Measurements from ENCODE around the gene VNN1. TPM values are rescaled to one million over a fixed set of nuclear protein-coding genes. Genes with fewer than 3 reads are reported as not detected.

Gene VNN1
- total RNA-seq, 1 experiment from 2014 or later: 1.6 TPM

DNA sequence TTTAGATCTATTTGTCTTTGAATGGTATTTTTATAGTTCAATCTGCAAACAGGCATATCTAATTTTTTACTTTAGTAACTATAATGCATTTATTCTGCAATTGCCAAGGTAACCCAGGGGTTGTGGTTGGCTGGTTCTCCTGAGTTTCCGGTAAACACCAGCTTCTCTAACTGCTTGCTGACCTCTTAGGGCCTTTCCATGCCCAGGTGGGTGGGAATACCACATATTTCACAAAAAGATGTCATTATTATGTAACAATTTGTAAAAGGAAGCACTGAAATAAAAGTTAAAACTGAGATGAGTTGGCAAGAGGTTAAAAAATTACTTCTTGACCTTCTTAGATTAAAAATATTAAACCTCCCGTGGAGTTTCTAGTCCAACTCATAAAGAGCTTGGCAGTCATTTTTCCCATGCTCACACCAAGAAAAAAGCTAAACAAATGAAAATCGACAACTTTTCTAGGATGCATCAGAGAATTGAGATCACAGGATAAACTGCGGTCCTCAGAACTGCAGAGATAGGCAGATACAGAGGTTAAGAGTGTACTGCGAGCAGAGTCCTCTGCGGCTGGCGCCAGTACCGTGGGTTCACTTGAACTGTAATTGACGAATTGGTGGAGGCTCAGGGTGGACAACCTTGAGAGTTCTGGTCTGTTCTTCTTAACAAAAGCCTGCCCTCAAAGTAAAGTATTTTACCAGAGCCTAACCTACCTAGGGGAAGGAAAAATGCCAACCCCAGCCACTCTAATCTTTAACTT is 2.2 kb upstream of the VNN1 start:
- no peaks in the 10 kb centered on the region for H3K79me2 ChIP-seq (ENCODE audit: low read depth)
- no TSS peak for BruUV-seq (replicated peaks)
- peaks cover 11% of the 10 kb centered on the region; the same call in 1 of the 2 replicates for H3K4me1 ChIP-seq (replicated peaks; ENCODE audit: insufficient read depth)
- no peaks in the 10 kb centered on the region for H3K9me3 ChIP-seq (ENCODE audit: insufficient read depth, low read depth)
- no peaks in the 10 kb centered on the region for H3K36me3 ChIP-seq (ENCODE audit: low read depth)
- peaks cover 10% of the 10 kb centered on the region; the same call in 1 of the 2 replicates for H3F3A ChIP-seq (ENCODE audit: insufficient read depth, low read depth)
- POLR2A ChIA-PET (ENCODE audit: unreplicated experiment): no interaction called here
- H3K9me2 ChIP-seq (ENCODE audit: insufficient read depth): no peaks in the 10 kb centered on the region
- DNase-seq: no peak
- no peak overlapping the region for H3K27ac ChIP-seq
- intact Hi-C loops (cut with micrococcal nuclease; ENCODE audit: unreplicated experiment): no loop called here
- no peaks in the 10 kb centered on the region for H4K20me1 ChIP-seq (ENCODE audit: insufficient read depth)
- no peak overlapping the region for H2AFZ ChIP-seq
- H3K4me2 ChIP-seq: no peak overlapping the region
- H3K4me3 ChIP-seq: no peak overlapping the region
- no peak for TF ChIP-seq EZH2 (IDR thresholded peaks at IDR 0.05; ENCODE audit: low read depth)
- TF ChIP-seq, protein P1, sequence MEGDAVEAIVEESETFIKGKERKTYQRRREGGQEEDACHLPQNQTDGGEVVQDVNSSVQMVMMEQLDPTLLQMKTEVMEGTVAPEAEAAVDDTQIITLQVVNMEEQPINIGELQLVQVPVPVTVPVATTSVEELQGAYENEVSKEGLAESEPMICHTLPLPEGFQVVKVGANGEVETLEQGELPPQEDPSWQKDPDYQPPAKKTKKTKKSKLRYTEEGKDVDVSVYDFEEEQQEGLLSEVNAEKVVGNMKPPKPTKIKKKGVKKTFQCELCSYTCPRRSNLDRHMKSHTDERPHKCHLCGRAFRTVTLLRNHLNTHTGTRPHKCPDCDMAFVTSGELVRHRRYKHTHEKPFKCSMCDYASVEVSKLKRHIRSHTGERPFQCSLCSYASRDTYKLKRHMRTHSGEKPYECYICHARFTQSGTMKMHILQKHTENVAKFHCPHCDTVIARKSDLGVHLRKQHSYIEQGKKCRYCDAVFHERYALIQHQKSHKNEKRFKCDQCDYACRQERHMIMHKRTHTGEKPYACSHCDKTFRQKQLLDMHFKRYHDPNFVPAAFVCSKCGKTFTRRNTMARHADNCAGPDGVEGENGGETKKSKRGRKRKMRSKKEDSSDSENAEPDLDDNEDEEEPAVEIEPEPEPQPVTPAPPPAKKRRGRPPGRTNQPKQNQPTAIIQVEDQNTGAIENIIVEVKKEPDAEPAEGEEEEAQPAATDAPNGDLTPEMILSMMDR (conservative IDR thresholded peaks at IDR 0.05): no peak
- CTCF ChIA-PET: no interaction called here
- no peaks in the 10 kb centered on the region for H3K27me3 ChIP-seq (ENCODE audit: insufficient read depth, low read depth)

DNA sequence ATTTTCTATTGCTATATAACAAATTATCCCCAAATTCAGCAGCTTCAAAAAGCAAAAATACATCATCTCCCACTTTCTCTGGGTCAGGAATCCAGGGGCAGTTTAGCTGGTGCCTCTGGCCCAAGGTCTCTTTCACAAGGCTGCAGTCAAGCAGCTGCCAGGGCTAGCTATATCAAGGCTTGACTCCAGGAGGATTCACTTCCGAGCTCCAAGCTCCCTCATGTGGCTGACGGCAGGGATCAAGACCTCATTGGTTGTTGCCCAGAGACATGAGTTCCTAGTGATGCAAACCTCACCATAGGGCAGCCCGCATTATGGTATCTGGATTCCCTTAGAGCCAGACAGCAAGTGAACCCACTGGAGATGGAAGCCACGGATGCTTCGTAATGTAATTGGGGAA is 1.3 kb upstream of the VNN1 start:
- intact Hi-C loops (cut with micrococcal nuclease; ENCODE audit: unreplicated experiment): no loop called here
- no peak for TF ChIP-seq EZH2 (IDR thresholded peaks at IDR 0.05; ENCODE audit: low read depth)
- TF ChIP-seq, protein P1 (conservative IDR thresholded peaks at IDR 0.05): 0 out of 2 replicates have a peak, but pooled peaks have one; percentile 20
- Histone ChIP-seq H4K20me1 (ENCODE audit: insufficient read depth) (no peaks in the 10 kb centered on the region), H3K4me1 (replicated peaks; ENCODE audit: insufficient read depth) (peaks cover 11% of the 10 kb centered on the region; the same call in 1 of the 2 replicates), H3K27me3 (ENCODE audit: insufficient read depth, low read depth) (no peaks in the 10 kb centered on the region), H3K79me2 (ENCODE audit: low read depth) (no peaks in the 10 kb centered on the region), H3K9me2 (ENCODE audit: insufficient read depth) (no peaks in the 10 kb centered on the region), H3K4me2 (no peak overlapping the region), H3F3A (ENCODE audit: insufficient read depth, low read depth) (peaks cover 10% of the 10 kb centered on the region; the same call in 1 of the 2 replicates), H3K27ac (no peak overlapping the region), H3K9me3 (ENCODE audit: insufficient read depth, low read depth) (no peaks in the 10 kb centered on the region), H2AFZ (no peak overlapping the region), H3K36me3 (ENCODE audit: low read depth) (no peaks in the 10 kb centered on the region), H3K4me3 (no peak overlapping the region)
- DNase-seq: no peak
- POLR2A ChIA-PET (ENCODE audit: unreplicated experiment): no interaction called here
- BruUV-seq (replicated peaks): no TSS peak
- CTCF ChIA-PET: interaction anchor here (0.6 kb wide), 1 partner anchor 414 kb away, joined by 3 read pairs; no protein-coding TSS in a partner anchor

DNA sequence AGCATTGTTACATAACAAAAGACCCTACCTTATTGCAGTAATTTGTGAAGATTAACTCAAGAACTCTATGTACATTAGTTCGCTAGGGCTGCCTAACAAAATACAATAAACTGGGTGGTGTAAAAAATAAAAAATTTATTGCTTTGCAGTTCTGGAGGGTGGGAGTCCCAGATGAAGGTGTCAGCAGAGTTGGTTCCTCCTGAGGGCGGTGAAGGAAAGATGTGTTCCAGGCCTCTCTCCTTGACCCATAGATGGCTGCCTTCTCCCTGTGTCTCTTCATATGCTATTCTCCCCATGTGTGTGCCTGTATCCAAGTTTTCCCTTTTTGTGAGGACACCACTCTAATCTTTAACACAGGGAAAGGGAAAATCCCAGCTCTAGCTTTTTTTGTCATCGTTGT is 305 bp upstream of the VNN1 start:
- Histone ChIP-seq H3K4me2 (no peak overlapping the region), H2AFZ (no peak overlapping the region; the same call in 1 of the 2 replicates), H3K9me3 (ENCODE audit: insufficient read depth, low read depth) (no peaks in the 10 kb centered on the region), H3F3A (ENCODE audit: insufficient read depth, low read depth) (peaks cover 10% of the 10 kb centered on the region; the same call in 1 of the 2 replicates), H4K20me1 (ENCODE audit: insufficient read depth) (no peaks in the 10 kb centered on the region), H3K79me2 (ENCODE audit: low read depth) (no peaks in the 10 kb centered on the region), H3K36me3 (ENCODE audit: low read depth) (no peaks in the 10 kb centered on the region), H3K27me3 (ENCODE audit: insufficient read depth, low read depth) (no peaks in the 10 kb centered on the region), H3K4me3 (no peak overlapping the region), H3K4me1 (replicated peaks; ENCODE audit: insufficient read depth) (peaks cover 11% of the 10 kb centered on the region; the same call in 1 of the 2 replicates), H3K27ac (no peak overlapping the region), H3K9me2 (ENCODE audit: insufficient read depth) (no peaks in the 10 kb centered on the region)
- intact Hi-C loops (cut with micrococcal nuclease; ENCODE audit: unreplicated experiment): no loop called here
- no TSS peak for BruUV-seq (replicated peaks)
- DNase-seq: no peak
- CTCF ChIA-PET: no interaction called here
- no peak for TF ChIP-seq EZH2 (IDR thresholded peaks at IDR 0.05; ENCODE audit: low read depth)
- TF ChIP-seq, protein P1 (conservative IDR thresholded peaks at IDR 0.05): no peak
- POLR2A ChIA-PET (ENCODE audit: unreplicated experiment): no interaction called here
